Left ventricle myocardium superior (tissue), 1 donor: ENCODE data around the gene PTH2. TPM values are rescaled to one million over a fixed set of nuclear protein-coding genes. Genes with fewer than 3 reads are reported as not detected.

Experiments
- ATAC-seq: fragments of 200-7000 bp; cut with Tn5 transposase; one replicate; pipeline ENCODE4 v1.9.1; 2020; ENCODE audit warnings: mild to moderate bottlenecking, moderate library complexity
- DNase-seq: peaks from one replicate; pipeline ENCODE4 v3.0.0-alpha.2; 2020
- intact Hi-C: fragments of 100-400 bp; cut with micrococcal nuclease; formaldehyde crosslinking; loops from one replicate; pipeline ENCODE4 v1.11.0; 2022
- total RNA-seq: library from RNA; stranded (reverse); fragmentation: NEBNext Ultra II Directional; extraction: Animal tissue kit (Norgen Biotek cat#: 25700); gene quantifications from one replicate; pipeline ENCODE4 v1.2.1, GENCODE V29; 2021
- donor health status: DM: no; HTN: yes; CAD: no; lungs with severe emphysema.

Gene PTH2
- total RNA-seq, 1 donor from 2014 or later: not detected

DNA sequence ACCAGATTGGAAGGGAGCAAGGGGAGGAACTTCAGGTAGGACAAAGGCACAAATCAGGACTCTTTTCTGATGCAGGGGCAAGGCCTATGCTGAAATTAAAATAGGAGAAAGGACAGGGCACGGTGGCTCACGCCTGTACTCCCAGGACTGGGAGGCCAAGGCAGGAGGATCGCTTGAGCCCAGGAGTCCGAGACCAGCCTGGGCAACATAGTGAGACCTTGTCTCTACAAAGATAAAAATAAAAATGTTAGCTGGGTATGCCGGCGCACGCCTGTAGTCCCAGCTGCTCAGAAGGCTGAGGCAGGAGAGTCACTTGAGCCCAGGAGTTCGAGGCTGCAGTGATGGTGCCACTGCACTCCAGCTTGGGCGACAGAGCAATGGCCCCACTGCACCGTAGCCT, 12.4 kb upstream of the PTH2 start:
- DNase-seq (no peak), ATAC-seq (no peak)
- intact Hi-C loops: no loop called here

DNA sequence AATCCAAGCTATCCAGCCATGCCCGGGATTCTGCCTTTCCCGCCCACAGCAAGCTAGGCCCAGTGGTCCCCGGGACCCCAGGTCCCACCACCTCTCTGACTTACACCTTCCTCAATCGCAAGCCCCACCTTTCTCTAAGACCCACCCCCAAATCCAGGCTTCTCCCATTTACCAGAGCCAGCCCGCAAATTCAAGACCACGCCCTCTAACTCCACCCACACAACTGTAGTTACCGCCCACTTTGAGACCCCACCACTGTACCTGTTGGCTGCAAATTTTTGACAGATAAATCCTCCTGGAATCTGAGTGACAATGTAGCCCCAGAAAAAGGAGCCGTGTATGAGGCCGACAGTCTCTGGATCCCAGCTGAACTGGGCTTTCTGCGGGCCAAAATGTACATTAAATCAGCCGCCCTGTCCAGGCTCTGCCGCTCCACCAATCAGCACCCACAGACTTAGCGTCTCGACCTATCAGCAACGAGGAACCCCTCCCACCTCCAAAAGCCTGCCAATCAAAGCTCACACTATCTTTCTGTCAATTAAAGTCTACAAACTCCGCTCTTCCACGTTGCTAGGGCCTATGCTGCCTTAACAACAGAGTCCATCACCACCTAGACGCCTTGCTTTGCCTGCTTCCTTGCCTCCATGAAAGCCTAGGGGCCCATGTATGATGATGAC, 11.8 kb upstream of the PTH2 start:
- intact Hi-C loops: no loop called here
- no peak for DNase-seq
- no peak for ATAC-seq

DNA sequence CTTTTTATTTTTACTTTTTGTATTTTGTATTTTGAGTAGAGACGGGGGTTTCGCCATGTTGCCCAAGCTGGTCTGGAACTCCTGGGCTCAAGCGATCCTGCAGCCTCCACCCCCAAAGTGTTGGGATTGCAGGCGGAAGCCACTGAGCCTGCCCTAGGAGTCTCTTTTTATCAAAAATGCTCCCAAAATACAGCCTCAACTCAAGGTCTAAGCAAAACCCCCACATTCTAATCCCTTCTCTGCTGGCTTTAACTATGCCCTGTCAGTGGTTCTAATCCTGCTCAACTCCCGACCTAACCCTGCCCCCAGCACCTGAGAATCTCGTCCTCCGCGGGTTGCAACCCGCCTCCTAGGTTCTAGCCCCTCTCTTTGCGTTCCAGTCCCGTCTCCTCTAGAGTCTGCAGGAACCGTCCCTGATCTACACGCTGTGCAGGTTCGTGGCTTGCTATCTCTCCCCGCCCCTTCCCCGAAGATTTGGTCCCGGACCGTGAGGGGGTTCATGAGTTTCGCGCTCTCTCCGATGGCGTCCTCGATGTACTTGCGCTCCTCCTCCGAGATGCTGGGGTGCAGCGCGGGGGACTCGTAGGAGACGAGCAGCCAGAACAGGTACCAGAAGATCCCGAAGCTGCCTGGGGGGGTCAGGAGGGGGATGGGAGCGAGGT, 10.1 kb upstream of the PTH2 start:
- intact Hi-C loops: no loop called here

DNA sequence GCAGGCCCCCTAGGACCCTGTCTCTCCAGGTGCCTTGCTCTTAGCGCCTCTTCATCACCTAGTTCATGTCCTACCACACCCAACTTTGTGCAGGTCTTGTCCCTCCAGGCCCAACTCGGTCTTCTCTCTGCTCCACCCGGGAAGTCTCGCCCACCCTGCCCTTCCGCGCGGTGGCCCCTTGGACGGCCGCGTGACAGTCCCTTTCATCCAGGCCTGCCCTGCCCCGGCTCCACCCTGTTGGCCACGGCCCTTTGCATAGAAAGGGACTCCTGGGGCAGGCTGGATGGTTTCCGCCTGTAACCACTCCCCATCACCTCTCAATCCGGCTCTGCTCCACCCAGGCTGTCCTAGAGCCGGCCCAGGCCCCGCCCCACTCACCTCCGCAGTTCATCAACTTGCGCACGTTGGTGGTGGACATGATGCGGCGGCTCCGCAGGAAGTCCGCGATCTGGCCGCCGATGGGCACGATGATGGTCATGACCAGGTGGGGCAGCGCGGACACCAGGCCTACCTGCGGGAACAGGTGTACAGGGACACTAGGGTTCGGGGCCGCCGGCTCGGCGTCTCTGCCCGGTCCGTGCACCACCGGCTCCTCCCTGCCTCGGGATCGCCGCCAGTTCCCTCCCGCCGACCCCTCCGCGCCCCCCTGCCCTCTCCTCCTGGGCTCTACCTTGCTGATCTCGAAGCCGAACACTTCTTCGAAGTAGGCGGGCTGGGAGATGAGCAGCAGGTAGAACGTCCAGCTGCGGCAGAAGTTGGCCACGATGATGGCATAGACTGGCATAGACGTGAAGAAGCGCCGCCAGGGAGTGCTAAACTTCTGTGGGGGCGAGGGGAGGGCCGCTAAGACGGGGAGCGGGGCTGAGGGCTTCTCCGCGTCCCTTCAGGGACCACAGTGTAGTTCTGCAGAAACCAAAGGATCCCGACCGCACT, 9.2 kb upstream of the PTH2 start:
- intact Hi-C loops: no loop called here
- ATAC-seq (no peak), DNase-seq (no peak)

More for the DNA sequence above, 10.1 kb upstream of the PTH2 start:
- ATAC-seq (no peak), DNase-seq (no peak)

DNA sequence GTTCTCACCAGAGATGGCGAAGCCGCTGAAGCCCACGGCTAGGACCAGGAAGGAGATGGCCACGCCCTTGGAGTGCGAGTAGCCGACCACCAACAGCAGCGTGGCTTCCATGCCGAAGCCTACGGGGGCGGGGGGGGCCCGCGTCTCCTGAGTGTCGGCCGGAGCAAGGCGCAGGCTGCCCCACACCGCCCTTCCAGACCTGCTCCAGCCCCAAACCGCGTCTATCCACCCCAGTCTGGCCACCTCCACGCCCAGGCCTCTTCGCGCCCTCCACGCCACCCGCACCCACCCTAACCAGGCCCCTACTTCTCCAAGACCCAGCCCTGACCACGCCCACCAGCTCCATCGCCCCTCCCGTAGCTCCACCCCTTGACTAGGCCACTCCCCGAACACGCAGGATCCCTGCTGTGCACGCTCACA, 8.1 kb upstream of the PTH2 start:
- intact Hi-C loops: no loop called here
- DNase-seq: no peak
- no peak for ATAC-seq

DNA sequence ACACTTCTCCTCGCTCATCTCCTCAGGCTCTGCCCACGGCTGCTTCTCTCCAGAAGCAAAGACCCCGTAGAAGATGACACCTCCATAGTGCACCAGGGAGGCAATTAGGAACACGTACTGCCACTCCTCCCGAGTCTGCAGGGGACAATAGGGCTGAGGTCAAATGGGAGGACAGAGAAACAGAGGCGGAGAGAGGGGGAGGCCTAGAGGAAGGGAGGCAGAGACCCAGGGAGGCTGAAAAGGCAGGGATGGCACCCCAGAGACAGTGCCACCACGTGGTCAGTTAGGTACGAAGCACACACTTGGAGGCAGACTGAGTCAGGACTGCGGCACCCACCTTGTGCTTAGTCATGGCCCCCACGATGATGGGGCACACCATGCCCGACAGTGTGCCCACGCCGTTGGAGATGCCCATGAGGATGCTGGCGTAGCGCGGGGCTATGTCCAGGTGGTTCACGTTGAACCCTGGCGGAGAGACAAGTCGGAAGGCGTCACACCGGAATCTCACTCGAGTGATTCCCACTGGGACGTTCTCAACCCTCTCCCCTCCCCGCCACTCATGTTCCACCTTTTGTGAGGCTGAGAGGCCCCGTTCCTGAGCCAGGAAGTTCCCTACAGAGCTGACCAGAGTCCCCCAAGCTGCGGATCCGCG, 7.6 kb upstream of the PTH2 start:
- no peak for DNase-seq
- intact Hi-C loops: no loop called here
- no peak for ATAC-seq

DNA sequence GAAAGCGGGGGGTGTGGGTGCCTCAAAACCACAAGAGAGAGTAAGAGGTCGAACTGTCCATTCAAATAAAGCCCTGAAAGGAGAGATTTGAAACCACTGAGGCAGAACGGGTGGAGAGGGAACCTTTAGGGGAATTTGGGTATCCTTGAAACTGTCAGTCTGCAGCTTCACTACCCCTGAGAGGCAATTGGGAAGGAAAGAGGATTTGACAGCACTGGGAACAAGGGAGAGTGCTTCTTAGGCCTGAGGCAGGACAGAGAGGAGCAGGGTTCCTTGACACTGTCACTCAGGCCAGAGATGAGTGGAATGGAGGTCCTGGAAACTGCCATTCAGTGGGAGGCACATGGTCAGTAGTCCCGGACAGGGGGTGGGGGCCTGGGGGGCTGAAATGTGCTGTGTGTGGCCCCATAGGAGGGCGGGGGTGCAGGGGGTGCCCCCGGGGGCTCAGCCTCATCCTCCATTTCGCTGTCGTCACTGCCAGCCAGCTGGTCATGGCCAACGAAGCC, 7.0 kb upstream of the PTH2 start:
- ATAC-seq (no peak), DNase-seq (peak; percentile 7)
- intact Hi-C loops: no loop called here

DNA sequence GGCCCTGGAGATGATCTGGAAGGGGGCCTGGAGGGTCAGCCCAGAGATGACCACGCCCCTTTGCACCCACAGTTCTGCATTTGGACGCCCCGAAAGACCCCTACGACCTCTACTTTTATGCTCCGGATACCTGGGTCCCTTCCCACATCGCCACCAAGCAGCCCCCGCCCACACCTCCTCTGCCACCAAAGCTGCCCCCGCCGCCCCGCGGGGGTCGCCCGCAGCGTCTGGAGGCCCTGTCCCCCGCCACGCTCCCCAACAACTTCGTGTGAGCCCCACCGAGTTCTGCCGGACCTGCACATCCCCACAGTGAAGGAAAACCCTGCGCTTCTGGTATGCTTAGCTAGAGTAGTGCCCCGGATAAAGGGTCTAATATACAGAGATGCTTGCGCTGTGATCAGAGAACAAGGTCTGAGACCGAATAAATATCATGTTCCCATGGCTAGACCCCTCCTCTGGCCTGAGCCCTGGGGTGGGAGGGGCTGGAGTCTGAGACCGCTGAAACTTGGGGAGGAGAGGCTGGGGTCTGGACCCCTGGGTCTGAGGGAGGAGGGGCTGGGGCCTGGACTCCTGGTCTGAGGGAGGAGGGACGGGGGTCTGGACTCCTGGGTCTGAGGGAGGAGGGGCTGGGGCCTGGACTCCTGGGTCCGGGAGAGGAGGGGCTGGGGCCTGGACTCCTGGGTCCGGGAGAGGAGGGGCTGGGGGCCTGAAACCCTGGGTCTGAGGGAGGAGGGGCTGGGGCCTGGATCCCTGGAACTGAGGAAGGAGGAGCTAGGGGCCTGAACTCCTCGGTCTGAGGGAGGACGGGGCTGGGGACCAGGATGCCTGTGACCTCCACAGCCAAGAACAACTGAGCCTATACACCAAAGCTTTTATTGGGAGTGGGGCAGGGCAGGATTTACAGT, 5.6 kb upstream of the PTH2 start:
- ATAC-seq (no peak), DNase-seq (peak; percentile 13)
- intact Hi-C loops: no loop called here

DNA sequence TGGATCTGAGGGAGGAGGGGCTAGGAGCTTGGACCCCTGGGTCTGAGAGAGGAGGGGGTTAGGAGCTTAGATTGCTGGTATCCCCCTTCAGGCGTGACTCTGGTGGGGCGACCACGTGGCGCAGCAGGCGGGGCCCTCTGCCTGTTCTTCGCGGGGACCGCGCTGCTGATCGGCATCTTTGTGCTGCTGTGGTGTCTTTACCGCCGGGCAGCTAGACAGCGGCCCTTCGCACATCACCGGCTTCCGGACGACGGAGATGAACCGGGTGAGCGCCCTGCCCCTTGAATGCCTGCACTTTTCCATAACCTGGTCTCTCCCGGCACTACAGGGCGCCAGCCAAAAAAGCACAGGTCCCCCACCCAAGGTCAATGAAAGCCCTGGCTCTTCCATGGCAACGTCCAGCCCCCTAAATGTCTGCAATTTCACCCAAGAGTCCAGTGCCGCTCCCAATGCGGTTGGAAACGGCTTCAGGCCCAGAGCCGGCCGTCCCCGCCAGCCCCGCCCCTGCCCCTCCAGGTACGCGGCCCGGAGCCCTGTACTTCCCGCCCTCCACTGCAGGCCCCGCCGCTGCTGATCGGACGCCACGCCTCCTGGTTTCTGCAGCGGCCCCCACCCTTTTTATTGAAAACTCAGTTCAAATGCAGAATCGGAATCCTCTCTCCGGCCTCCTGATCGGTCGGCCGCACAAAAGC, 4.8 kb upstream of the PTH2 start:
- ATAC-seq: peak; percentile 17
- peak; percentile 32 for DNase-seq
- intact Hi-C loops: no loop called here

DNA sequence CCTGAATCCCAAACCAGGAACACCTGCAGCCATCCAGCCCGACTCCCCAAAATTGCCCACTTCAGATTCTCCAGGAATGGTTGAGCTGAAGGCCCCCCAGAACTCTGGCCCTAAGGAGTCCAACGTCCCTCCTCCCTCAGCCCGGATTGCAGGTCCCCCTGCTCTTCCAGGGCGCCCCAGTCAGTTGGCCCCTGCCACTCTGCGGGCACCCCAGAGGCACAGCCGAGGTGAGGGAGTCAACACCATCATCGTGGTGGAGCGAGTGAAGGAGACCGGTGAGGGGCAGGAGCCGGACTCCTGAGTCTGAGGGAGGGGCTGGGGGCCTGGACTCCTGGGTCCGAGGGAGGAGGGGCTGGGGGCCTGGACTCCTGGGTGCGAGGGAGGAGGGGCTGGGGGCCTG, 4.1 kb upstream of the PTH2 start:
- DNase-seq: peak; percentile 4
- no peak for ATAC-seq
- intact Hi-C loops: no loop called here

DNA sequence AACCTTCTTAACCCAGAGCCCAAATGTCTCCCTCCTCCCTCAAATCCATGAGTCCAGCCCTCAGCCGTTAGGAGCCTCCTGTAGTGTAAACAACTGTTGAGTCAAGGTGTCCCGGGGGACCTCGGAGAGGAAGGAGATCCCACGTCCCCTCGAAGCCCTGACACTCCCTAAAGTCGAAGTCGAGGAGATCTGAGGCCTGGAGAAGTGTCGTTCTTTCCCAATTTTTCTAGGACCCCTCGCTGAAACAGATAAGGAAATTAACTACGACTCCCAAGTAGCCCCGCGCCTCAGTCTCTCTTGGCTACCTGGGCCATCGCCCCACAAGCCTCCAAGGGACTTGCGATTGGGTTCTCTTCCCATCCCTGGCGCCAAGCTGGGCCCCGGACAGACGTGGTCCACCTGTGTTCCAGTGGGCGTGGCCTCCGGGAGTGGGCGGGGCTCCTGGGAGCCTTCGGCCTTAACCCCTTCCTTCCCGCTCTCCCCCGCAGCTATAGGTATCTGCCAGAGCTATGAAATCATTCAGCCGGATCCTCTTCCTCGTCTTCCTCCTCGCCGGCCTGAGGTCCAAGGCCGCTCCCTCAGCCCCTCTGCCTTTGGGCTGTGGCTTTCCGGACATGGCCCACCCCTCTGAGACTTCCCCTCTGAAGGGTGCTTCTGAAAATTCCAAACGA, 2.8 kb upstream of the PTH2 start:
- ATAC-seq: no peak
- no peak for DNase-seq
- intact Hi-C loops: no loop called here

DNA sequence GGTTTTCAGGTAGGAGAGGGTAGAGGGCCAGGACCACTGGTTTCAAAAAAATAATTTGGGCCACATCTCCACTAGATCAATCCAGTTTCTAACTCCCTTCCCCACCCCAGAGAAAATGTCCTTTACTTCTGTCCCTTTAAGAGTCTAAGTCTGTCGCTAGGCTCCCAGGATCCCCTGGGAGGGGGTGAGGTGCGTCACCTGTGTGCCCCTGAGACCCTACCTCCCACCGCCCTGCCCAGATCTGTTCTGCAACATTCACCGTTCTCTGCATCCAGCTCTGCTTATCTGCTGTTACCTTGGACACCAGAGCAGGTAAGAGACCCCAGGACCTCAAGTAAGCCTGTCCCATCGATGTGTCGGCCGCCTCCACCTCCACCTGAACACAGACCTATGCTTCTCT, 1.9 kb upstream of the PTH2 start, which contains the start of gene GFY:
GFY (plus strand) TSS at position 211 of the 400 bp plus-strand sequence. CDS start 1,043 bp downstream, outside the sequence.
- intact Hi-C loops: no loop called here
- ATAC-seq: no peak

DNA sequence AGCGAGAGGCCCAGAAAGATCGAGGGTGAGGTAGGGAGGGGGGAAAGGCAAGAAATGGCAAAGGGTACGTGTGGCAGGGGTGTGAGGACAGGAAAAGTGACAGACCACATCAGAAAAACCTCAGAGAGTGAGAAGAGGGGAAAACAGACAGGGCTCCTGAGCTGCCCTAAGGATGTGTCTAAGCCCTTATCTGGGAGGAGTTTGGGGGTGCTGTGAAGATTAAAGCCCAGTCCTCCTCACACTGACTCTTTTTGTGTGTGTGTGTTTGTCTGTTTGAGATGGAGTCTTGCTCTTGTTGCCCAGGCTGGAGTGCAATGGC, 703 bp upstream of the PTH2 start:
- intact Hi-C loops: no loop called here

More for the DNA sequence above, 1.9 kb upstream of the PTH2 start, which contains the start of gene GFY:
- no peak for DNase-seq

DNA sequence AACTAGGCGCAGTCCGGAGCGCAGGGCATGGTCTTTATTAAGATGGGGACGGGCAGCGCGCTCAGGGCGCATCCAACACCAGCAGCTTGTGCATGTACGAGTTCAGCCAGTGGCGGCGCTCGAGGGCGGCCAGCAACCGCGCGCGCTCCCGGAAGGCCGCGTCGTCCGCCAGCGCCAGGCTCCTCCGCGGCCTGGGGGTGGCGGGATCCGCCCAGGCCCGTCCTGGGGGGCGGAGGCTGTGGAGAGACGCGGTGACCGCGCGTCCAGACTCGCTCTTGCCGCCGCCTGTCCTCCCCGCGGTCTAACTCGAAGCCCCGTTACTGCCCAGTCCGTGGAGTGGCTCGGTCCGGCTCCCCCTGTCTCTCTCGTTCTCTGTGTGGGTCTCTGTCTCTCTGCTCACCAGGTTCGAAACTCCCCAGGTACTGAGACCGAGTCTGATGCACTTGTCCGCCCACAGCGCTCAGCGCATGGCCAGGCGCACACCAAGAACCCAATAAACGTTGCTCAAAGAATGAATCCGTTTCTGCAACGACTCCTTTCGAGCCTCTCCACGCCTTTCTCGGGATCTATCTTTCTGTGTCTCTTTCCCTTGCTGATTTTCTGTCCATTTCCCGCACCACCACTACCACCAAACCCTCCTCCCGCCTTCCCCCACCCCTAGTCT, 702 bp downstream of the PTH2 start:
- peak; percentile 71 for DNase-seq
- intact Hi-C loops: no loop called here

More for the DNA sequence above, 703 bp upstream of the PTH2 start:
- ATAC-seq: no peak
- DNase-seq: no peak

DNA sequence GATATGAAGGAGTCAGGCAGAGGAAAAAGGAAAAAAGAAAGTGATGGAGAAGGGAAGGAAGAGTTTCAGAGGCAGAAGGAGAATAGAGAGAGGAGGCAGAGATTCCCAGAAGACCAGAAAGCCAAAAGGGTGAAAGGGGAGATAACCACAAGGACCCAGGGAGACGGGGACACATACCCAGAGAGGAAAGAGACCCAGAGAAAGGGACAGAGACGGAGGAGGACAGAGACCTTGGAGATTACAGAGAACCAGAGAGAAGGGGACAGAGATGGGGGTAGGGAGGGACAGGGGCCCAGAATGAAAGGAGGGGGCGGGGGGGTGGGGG, 1.4 kb downstream of the PTH2 start:
- no peak for ATAC-seq
- intact Hi-C loops: no loop called here
- no peak for DNase-seq

More for the DNA sequence above, 702 bp downstream of the PTH2 start:
- ATAC-seq: peak; percentile 78

DNA sequence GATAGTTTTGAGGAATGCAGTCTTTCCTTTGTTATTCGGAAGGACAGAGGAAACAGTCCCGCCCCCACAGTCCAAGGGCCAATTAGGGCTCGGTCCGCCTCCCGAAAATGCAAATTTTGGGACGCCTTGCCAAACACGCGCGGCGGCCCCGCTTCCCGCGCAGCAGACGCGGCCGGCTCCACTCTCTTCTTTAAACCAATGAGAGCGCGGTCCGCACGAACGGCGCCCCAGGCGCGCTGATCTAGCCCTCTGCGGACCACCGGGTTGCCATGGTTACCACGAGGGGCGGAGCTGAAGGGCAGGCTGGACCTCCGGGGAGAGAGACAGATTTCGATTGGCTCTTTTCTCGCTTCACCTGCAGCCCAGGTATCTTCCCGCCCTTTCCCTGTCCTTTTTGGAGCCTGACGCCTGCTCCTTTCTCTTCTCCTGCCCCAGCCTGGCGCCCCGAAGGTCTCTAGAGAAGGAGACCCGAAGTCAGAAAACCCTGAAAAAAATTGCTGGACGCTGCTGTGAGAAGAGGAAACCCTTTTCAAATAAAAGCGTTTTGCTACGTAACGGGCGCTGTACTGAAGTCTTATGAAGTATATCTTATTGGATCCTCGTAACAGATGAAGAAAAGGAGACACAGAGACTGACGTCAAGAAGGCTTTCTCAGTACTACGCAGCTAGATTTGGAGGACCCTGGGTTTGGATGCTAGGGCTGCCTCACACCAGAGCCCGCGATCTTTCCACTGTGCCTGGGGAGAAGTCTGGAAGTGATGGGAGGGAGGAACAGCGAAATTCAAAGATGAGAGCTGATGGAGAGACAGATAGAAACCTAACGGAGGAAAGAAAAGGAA, 2.0 kb downstream of the PTH2 start:
- intact Hi-C loops: no loop called here
- ATAC-seq (peak; percentile 82), DNase-seq (peak; percentile 81)
